DMS79 (cell line): Measurements from ENCODE around the gene GALNT12.
A peak's percentile ranks its signal among the peaks of the same experiment; 100 is the strongest.

ENCODE experiments used
- DNase-seq: peaks from one replicate; lab custom pipeline; 2025; lab: John Stamatoyannopoulos, UW

Gene GALNT12

GRCh38 chr9:98833090-98833956, 25.9 kb downstream of the GALNT12 start:
- DNase-seq, result no peak

GRCh38 chr9:98834386-98834785, 26.9 kb downstream of the GALNT12 start:
- no peak for DNase-seq

- DNase-seq, result no peak
These were observed 28.7 kb downstream of the GALNT12 start for GRCh38 chr9:98836206-98836605.

DNA sequence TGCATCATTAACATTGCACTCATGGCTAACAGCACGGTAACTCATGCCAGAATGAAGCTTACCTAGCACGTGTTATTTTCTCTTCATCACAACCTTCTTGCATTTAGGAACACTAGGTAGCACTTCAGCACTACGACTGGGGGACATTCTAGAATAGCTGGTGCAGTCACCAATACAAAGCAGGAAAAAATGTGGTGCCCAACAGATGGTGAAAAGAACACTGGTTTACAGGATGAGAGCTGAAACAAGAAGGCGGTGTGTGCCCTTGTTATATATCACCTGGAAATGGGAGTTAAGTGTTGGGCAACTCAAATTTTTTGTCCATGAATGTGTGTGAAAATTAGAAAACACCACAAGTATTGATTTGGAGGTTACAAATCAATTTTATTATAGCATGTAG, 30.0 kb downstream of the GALNT12 start:
- no peak for DNase-seq

- DNase-seq, result no peak
These were observed 30.8 kb downstream of the GALNT12 start for GRCh38 chr9:98838155-98838867.

- no peak for DNase-seq
These were observed 31.5 kb downstream of the GALNT12 start for GRCh38 chr9:98838868-98839565.

GRCh38 chr9:98839724-98840123, 32.3 kb downstream of the GALNT12 start:
- no peak for DNase-seq

DNA sequence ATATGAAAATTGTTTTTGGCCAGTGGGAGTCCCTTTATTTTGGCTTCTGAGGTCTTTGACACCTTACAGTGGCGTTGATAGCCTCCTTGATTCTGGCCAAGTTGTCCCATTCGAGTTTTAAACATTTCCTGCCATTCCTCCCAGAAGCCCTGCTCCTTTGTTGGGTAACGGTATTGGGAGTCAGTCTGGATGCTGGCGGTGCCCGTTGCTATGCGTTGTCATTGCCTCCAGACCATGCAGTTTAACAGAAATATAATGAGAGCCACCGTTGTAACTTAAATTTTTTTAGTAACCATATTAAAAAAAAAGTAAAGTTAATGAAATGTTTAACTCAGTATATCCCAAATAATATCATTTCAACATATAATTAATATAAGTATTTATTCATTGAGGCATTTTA, 35.0 kb downstream of the GALNT12 start:
- DNase-seq, result no peak

- DNase-seq, result no peak
These were observed 38.6 kb downstream of the GALNT12 start for GRCh38 chr9:98846081-98846480.

- no peak for DNase-seq
These were observed 39.4 kb downstream of the GALNT12 start for GRCh38 chr9:98846879-98847278.

GRCh38 chr9:98848450-98849149, 41.1 kb downstream of the GALNT12 start:
- peak; percentile 38 for DNase-seq

- DNase-seq, result no peak
These were observed 42.1 kb downstream of the GALNT12 start for GRCh38 chr9:98849563-98849962.

DNA sequence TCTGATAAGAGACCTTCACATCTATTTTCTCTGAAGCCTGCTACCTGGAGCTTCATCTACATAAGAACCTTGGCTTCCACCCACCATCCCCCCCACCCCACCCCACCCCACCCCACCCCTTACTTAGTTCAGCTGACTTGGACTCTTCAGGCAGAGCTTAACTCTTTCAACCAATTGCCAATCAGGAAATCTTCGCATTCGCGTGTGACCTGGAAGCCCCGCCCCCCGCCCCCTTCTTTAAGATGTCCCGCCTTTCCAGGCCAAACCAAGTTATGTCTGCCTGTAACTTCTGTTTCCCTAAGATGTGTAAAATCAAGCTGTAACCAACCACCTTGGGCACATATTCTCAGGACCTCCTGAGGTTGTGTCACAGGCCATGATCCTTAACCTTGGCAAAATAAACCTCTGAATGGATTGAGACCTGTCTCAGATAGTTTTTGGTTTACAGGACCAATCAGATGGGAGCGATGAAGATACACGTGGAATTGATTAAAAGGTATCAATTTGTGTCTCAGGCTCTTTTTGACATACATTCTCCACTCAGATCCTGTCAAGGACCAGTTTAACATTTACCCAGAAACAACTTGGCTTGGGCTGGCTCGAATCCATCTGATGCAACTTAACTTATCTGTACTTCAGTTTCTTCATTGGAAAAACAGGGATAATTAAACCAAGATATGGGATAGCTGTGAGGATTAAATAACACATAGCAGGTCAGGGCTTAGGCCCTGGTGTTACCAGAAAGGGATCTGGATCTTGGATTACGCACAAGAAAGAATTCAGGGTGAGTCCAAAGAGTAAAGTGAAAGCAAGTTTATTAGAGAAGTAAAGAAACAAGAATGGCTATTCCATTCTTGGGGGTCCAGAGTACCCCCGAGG, 43.6 kb downstream of the GALNT12 start:
- DNase-seq, result no peak

- DNase-seq, result no peak
These were observed 44.4 kb downstream of the GALNT12 start for GRCh38 chr9:98851730-98852459.

GRCh38 chr9:98852460-98852734, 44.9 kb downstream of the GALNT12 start:
- DNase-seq, result no peak

DNA sequence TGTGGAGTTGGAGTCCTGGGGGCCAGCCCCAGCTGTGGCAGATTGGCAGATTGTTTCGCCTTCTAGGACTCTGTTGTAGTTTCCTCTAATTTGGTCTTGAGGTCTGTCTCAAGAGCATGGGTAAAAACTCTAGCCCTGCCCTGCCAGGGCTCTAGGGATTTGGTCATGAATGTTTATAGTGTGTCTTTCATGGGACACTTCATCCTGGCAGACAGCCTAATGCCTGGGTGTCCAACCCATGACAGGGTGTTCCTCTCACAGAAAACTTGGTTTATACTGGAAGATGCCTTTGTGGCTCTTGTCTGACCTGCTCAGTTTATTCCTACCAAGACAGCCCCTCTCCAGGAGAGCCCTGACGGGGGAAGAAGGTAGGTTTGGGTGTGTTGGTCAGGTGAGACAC, 45.5 kb downstream of the GALNT12 start:
- no peak for DNase-seq

- no peak for DNase-seq
These were observed 46.8 kb downstream of the GALNT12 start for GRCh38 chr9:98854266-98854665.

DNA sequence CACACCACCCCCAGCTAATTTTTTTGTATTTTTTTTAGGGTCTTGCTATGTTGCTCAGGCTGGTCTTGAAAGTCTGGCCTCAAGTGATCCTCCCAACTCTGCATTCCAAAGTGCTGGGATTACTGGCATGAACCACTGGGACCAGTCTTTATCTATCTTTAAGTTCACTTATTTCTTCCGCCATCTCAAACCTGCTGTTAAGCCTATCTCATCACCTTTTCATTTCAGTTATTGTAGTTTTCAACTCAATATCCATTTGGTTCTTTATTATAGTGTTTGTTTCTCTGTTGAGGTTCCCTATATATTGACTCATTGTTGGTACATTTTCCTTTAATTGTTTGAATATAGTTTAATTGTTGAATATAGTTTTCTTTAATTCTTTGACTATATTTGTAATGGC, 48.1 kb downstream of the GALNT12 start:
- no peak for DNase-seq

DNA sequence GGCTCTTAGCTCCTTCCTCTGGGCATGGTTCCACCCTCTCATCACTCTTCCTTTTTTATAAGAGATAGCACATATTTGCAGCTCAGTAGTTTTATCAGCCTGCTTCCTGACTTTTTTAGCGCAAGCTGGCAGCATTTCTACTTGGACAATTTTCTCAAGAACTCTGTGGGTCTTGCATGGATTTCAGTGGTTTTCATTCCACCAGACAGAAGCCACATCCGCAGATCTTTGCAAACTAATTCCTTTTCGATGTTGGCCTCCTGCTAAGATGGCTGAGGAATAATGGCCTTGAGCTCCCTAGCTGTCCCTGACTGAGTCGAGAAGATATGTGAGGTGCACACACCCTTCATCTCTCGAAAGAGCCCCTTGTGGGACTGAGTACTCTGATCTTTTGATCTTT, 49.5 kb downstream of the GALNT12 start:
- no peak for DNase-seq

DNA sequence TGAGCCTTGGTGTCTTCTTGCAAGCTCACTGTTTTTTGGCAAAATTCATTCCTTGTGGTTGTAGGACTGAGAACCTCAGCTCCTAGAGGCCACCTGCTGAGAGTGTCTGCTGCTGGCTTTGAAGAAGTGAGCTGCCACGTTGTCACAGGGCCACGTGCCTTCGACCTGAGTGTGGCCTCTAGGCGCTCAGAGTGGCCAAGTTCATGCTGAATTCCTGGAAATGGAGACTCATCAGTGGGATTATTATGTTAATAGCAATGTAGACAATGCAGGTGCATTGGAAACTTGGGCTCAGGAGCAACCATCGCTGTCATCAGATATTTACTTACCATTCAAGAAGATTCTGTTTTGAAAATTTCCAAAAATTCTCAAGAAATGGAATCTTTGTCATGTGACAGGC, 52.5 kb downstream of the GALNT12 start:
- no peak for DNase-seq

- DNase-seq, result no peak
These were observed 53.4 kb downstream of the GALNT12 start for GRCh38 chr9:98860871-98861293.
